Measurements from ENCODE around the gene KLK6.

DNA sequence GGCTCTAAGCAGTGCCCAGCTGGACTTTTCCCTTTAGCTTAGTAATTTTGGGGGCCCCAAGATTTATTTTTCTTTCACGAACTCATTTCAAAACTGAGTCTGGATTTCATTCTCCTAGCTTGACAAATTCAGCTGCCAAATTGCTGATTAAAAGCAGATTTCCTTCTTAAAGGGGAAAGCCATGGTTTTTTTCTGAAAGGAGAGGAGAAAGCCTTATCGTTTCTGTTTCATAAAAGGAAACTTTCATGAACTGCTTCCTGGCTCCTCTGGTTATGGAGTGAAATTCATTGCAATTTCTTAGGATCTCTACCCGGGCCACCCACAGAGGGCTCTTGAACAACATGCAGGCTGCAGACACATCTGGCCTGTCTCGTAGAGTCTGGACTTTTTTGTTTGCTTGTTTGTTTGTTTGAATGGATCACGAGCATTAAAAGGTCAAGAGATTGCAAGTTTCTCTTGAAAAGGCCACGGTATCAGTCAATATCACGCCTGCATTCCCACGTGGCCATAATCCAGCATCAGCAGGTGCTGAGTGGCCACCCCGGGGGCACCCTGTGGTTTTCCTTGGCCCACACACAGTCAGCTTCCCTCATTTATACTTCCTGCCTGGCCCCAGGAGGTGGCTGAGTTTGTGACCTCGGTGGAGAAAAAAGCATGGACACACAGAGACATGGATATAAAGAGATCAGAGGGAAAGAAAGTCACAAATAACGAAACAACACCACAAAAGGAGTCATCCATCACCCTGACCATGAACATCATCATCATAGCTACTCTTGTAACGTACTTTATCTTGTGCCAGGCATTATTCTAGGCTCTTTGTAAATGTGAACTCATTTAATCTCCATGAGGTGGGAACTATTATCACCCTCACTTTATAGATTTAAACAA is 47.7 kb downstream of the KLK6 start:
- TF ChIP-seq, protein P1, sequence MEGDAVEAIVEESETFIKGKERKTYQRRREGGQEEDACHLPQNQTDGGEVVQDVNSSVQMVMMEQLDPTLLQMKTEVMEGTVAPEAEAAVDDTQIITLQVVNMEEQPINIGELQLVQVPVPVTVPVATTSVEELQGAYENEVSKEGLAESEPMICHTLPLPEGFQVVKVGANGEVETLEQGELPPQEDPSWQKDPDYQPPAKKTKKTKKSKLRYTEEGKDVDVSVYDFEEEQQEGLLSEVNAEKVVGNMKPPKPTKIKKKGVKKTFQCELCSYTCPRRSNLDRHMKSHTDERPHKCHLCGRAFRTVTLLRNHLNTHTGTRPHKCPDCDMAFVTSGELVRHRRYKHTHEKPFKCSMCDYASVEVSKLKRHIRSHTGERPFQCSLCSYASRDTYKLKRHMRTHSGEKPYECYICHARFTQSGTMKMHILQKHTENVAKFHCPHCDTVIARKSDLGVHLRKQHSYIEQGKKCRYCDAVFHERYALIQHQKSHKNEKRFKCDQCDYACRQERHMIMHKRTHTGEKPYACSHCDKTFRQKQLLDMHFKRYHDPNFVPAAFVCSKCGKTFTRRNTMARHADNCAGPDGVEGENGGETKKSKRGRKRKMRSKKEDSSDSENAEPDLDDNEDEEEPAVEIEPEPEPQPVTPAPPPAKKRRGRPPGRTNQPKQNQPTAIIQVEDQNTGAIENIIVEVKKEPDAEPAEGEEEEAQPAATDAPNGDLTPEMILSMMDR (IDR thresholded peaks at IDR 0.05) = no peak
- TF ChIP-seq POLR2A (IDR thresholded peaks at IDR 0.05) (no peak), EP300 (IDR thresholded peaks at IDR 0.05) (no peak), POLR2AphosphoS5 (IDR thresholded peaks at IDR 0.05) (no peak)
